HEK293T (cell line): ENCODE data around the gene EXOSC7.
"Not testable (repeated sequence)": the region's sequence is repeated elsewhere in the genome, so short reads cannot be mapped to it uniquely, and the experiment has no call there.

Experiments used
- ARNT ChIP-seq: fragments of 450-650 bp; IDR thresholded peaks from 2 replicates; pipeline ENCODE4 v1.6.1; 2017; ENCODE audit warnings: mild to moderate bottlenecking
- BHLHE40 ChIP-seq: fragments of 450-650 bp; IDR thresholded peaks from 2 replicates; pipeline ENCODE4 v1.6.1; 2016; ENCODE audit warnings: mild to moderate bottlenecking, moderate library complexity, borderline replicate concordance
- CTBP1 ChIP-seq: fragments of 450-650 bp; IDR thresholded peaks from 2 replicates; pipeline ENCODE4 v1.6.1; 2016; ENCODE audit warnings: borderline replicate concordance
- ELF4 ChIP-seq: fragments of 450-650 bp; IDR thresholded peaks from 2 replicates; pipeline ENCODE4 v1.6.1; 2017; ENCODE audit warnings: antibody characterized with exemption
- FOXK2 ChIP-seq: fragments of 450-650 bp; IDR thresholded peaks from 2 replicates; pipeline ENCODE4 v1.6.1; 2016; ENCODE audit warnings: mild to moderate bottlenecking
- FOXM1 ChIP-seq: fragments of 450-650 bp; IDR thresholded peaks from 2 replicates; pipeline ENCODE4 v1.6.1; 2017; ENCODE audit warnings: mild to moderate bottlenecking, borderline replicate concordance
- L3MBTL2 ChIP-seq: fragments of 450-650 bp; conservative IDR thresholded peaks from 2 replicates; pipeline ENCODE4 v1.6.1; 2016; ENCODE audit warnings: mild to moderate bottlenecking
- LEF1 ChIP-seq: fragments of 450-650 bp; IDR thresholded peaks from 2 replicates; pipeline ENCODE4 v1.6.1; 2017; ENCODE audit warnings: mild to moderate bottlenecking, borderline replicate concordance
- NFRKB ChIP-seq: fragments of 450-650 bp; IDR thresholded peaks from 2 replicates; pipeline ENCODE4 v1.6.1; 2016; ENCODE audit warnings: mild to moderate bottlenecking, moderate library complexity
- SP1 ChIP-seq: fragments of 450-650 bp; IDR thresholded peaks from 2 replicates; pipeline ENCODE4 v1.6.1; 2017
- SUZ12 ChIP-seq: fragments of 450-650 bp; IDR thresholded peaks from 2 replicates; pipeline ENCODE4 v1.6.1; 2016; ENCODE audit warnings: mild to moderate bottlenecking
- TARDBP ChIP-seq: fragments of 450-650 bp; IDR thresholded peaks from 2 replicates; pipeline ENCODE4 v1.6.1; 2016
- ZNF384 ChIP-seq: fragments of 450-650 bp; IDR thresholded peaks from 2 replicates; pipeline ENCODE4 v1.6.1; 2016
- TF ChIP-seq, protein P1 (sequence below): fragments of 450-650 bp; IDR thresholded peaks from 2 replicates; pipeline ENCODE4 v1.6.1; 2016

GRCh38 chr3:44949770-44950169, 26.3 kb upstream of the EXOSC7 start:
- TF ChIP-seq SUZ12, FOXM1, SP1, FOXK2, ZNF384, BHLHE40, L3MBTL2, ELF4, TARDBP, ARNT, LEF1, CTBP1, NFRKB: not testable (repeated sequence)
- TF ChIP-seq, protein P1, sequence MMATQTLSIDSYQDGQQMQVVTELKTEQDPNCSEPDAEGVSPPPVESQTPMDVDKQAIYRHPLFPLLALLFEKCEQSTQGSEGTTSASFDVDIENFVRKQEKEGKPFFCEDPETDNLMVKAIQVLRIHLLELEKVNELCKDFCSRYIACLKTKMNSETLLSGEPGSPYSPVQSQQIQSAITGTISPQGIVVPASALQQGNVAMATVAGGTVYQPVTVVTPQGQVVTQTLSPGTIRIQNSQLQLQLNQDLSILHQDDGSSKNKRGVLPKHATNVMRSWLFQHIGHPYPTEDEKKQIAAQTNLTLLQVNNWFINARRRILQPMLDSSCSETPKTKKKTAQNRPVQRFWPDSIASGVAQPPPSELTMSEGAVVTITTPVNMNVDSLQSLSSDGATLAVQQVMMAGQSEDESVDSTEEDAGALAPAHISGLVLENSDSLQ = not testable (repeated sequence)
